Vagina (tissue), 2 donors: Measurements from ENCODE around the gene GATAD2A. TPM values are rescaled to one million over a fixed set of nuclear protein-coding genes. Genes with fewer than 3 reads are reported as not detected.

Experiments
- DNase-seq, 2 donors: peaks; one replicate each; pipeline ENCODE4 v3.0.0-alpha.2; 2017; ENCODE audit errors: extremely low spot score in 2 of 2
- H3K27ac ChIP-seq: fragments of 200-600 bp; sonication (generic); one replicate; pipeline ENCODE4 v1.5.1; 2019
- H3K27me3 ChIP-seq: fragments of 200-600 bp; sonication (generic); one replicate; pipeline ENCODE4 v1.5.1; 2019
- H3K36me3 ChIP-seq, 2 donors: fragments of 200-600 bp; sonication (generic); one replicate each; pipeline ENCODE4 v1.5.1; 2017 to 2019
- H3K4me1 ChIP-seq: fragments of 200-600 bp; sonication (generic); one replicate; pipeline ENCODE4 v1.5.1; 2019
- H3K4me3 ChIP-seq, 2 donors: fragments of 200-600 bp; sonication (generic); 1 replicate in 1 of 2; 2 replicates in 1 of 2; pipeline ENCODE4 v1.5.1; 2016 to 2019
- H3K9me3 ChIP-seq: fragments of 200-600 bp; sonication (generic); one replicate; pipeline ENCODE4 v1.5.1; 2019
- CTCF ChIP-seq, 3 experiments: fragments of 450-650 bp in 2 of 3; fragments of 200-600 bp in 1 of 3; sonication (generic) in 1 of 3; IDR thresholded peaks; one replicate each; pipeline ENCODE4 v1.5.1; 2017 to 2019; ENCODE audit warnings: antibody characterized with exemption in 3 of 3, mild to moderate bottlenecking in 2 of 3, moderate library complexity in 2 of 3
- POLR2A ChIP-seq, 2 donors: fragments of 450-650 bp; IDR thresholded peaks; one replicate each; pipeline ENCODE4 v1.6.1; 2017; ENCODE audit warnings: antibody characterized with exemption in 2 of 2, mild to moderate bottlenecking in 2 of 2, moderate library complexity in 2 of 2
- POLR2AphosphoS5 ChIP-seq, 2 donors: sonication (generic); formaldehyde crosslinking; IDR thresholded peaks; one replicate each; pipeline ENCODE4 v1.9.0; 2017; ENCODE audit warnings: antibody characterized with exemption in 2 of 2, mild to moderate bottlenecking in 2 of 2, low read depth in 1 of 2; ENCODE audit not compliant: insufficient read depth in 1 of 2
- intact Hi-C: fragments of 100-400 bp; cut with DNase I; formaldehyde crosslinking; loops from one replicate; pipeline ENCODE4 v1.15.1; 2023
- total RNA-seq: library from RNA; depleted of rRNA; stranded (reverse); fragments of >200 nt; gene quantifications from one replicate; pipeline ENCODE4 v1.2.3, GENCODE V29; 2016

Gene GATAD2A
- total RNA-seq, 1 donor from 2014 or later = 49.6 TPM

- Histone ChIP-seq H3K9me3 (no peaks in the 10 kb centered on the region), H3K27me3 (no peaks in the 10 kb centered on the region), H3K4me1 (peaks cover 73% of the 10 kb centered on the region), H3K4me3 (no peak overlapping the region), H3K27ac (no peak overlapping the region), H3K36me3 (no peaks in the 10 kb centered on the region)
- TF ChIP-seq POLR2A (IDR thresholded peaks at IDR 0.05) = no peak
- TF ChIP-seq POLR2AphosphoS5 (IDR thresholded peaks at IDR 0.05; ENCODE audit: insufficient read depth in 1 of 2, low read depth in 1 of 2) = no peak
- no peak for TF ChIP-seq CTCF (IDR thresholded peaks at IDR 0.05)
- no peak for DNase-seq
- intact Hi-C loops = no loop called here
Measured at GRCh38 chr19:19410553-19411550, 5.4 kb downstream of the GATAD2A start.

GRCh38 chr19:19416280-19416679 lies 10.8 kb downstream of the GATAD2A start:
- H3K27ac ChIP-seq = no peak overlapping the region
- H3K36me3 ChIP-seq = no peaks in the 10 kb centered on the region
- DNase-seq = no peak
- peaks cover 66% of the 10 kb centered on the region for H3K4me1 ChIP-seq
- no peaks in the 10 kb centered on the region for H3K9me3 ChIP-seq
- TF ChIP-seq POLR2A (IDR thresholded peaks at IDR 0.05) = no peak
- TF ChIP-seq POLR2AphosphoS5 (IDR thresholded peaks at IDR 0.05; ENCODE audit: insufficient read depth in 1 of 2, low read depth in 1 of 2) = no peak
- no peak for TF ChIP-seq CTCF (IDR thresholded peaks at IDR 0.05)
- no peak overlapping the region for H3K4me3 ChIP-seq
- no peaks in the 10 kb centered on the region for H3K27me3 ChIP-seq
- intact Hi-C loops = no loop called here

- intact Hi-C loops = no loop called here
Measured at GRCh38 chr19:19417046-19417445, 11.6 kb downstream of the GATAD2A start.

GRCh38 chr19:19417628-19418245 lies 12.3 kb downstream of the GATAD2A start:
- Histone ChIP-seq H3K36me3 (no peaks in the 10 kb centered on the region), H3K4me3 (no peak overlapping the region), H3K4me1 (peaks cover 64% of the 10 kb centered on the region), H3K9me3 (no peaks in the 10 kb centered on the region), H3K27me3 (no peaks in the 10 kb centered on the region), H3K27ac (no peak overlapping the region)
- no peak for TF ChIP-seq POLR2AphosphoS5 (IDR thresholded peaks at IDR 0.05; ENCODE audit: insufficient read depth in 1 of 2, low read depth in 1 of 2)
- TF ChIP-seq CTCF (IDR thresholded peaks at IDR 0.05) = no peak
- TF ChIP-seq POLR2A (IDR thresholded peaks at IDR 0.05) = no peak
- DNase-seq = no peak
- intact Hi-C loops = no loop called here

More at GRCh38 chr19:19417046-19417445, 11.6 kb downstream of the GATAD2A start:
- TF ChIP-seq CTCF (IDR thresholded peaks at IDR 0.05) = no peak
- TF ChIP-seq POLR2A (IDR thresholded peaks at IDR 0.05) = no peak
- TF ChIP-seq POLR2AphosphoS5 (IDR thresholded peaks at IDR 0.05; ENCODE audit: insufficient read depth in 1 of 2, low read depth in 1 of 2) = no peak
- H3K27me3 ChIP-seq = no peaks in the 10 kb centered on the region
- H3K9me3 ChIP-seq = no peaks in the 10 kb centered on the region
- H3K36me3 ChIP-seq = no peaks in the 10 kb centered on the region
- no peak overlapping the region for H3K4me3 ChIP-seq
- DNase-seq = no peak
- no peak overlapping the region for H3K27ac ChIP-seq
- H3K4me1 ChIP-seq = peaks cover 68% of the 10 kb centered on the region
